ENCODE data around the gene NCKAP5L.
"Not testable (repeated sequence)": the region's sequence is repeated elsewhere in the genome, so short reads cannot be mapped to it uniquely, and the experiment has no call there.

DNA sequence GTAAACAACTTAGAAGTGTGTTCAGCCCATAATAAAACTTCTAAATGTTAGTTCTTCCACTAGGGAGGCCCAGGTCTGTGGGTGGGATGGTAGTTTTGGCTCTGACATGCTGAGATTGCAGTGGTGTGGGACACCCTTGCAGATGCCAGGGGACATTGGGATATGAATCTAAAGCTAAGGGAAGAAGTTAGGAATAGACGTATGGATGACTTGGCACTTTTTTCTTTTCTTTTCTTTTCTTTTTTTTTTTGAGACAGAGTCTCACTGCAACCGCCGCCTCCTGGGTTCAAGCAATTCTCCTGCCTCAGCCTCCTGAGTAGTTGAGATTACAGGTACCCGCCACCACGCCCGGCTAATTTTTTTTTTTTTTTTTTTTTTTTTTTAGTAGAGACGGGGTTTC, 55.1 kb downstream of the NCKAP5L start:
- not testable (repeated sequence) for TF ChIP-seq POLR2A (IDR thresholded peaks at IDR 0.05; ENCODE audit: low read depth); POLR2AphosphoS5 (IDR thresholded peaks at IDR 0.05)
- TF ChIP-seq, protein P1, sequence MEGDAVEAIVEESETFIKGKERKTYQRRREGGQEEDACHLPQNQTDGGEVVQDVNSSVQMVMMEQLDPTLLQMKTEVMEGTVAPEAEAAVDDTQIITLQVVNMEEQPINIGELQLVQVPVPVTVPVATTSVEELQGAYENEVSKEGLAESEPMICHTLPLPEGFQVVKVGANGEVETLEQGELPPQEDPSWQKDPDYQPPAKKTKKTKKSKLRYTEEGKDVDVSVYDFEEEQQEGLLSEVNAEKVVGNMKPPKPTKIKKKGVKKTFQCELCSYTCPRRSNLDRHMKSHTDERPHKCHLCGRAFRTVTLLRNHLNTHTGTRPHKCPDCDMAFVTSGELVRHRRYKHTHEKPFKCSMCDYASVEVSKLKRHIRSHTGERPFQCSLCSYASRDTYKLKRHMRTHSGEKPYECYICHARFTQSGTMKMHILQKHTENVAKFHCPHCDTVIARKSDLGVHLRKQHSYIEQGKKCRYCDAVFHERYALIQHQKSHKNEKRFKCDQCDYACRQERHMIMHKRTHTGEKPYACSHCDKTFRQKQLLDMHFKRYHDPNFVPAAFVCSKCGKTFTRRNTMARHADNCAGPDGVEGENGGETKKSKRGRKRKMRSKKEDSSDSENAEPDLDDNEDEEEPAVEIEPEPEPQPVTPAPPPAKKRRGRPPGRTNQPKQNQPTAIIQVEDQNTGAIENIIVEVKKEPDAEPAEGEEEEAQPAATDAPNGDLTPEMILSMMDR (IDR thresholded peaks at IDR 0.05): not testable (repeated sequence)

All from esophagus muscularis mucosa (tissue), 3 donors.